Testis (tissue), 3 donors: Measurements from ENCODE around the gene MMP25. TPM values are rescaled to one million over a fixed set of nuclear protein-coding genes. Genes with fewer than 3 reads are reported as not detected.

Experiments
- DNase-seq: peaks from one replicate; pipeline ENCODE4 v3.0.0-alpha.2; 2019
- H3K27ac ChIP-seq, 2 donors: fragments of 200-600 bp; sonication (generic); one replicate each; pipeline ENCODE4 v1.5.1; 2019
- H3K27me3 ChIP-seq: fragments of 200-600 bp; sonication (generic); one replicate; pipeline ENCODE4 v1.5.1; 2019
- H3K36me3 ChIP-seq: fragments of 200-600 bp; sonication (generic); one replicate; pipeline ENCODE4 v1.5.1; 2017; ENCODE audit warnings: low read depth; ENCODE audit errors: missing control alignments
- H3K4me1 ChIP-seq: fragments of 200-600 bp; sonication (generic); one replicate; pipeline ENCODE4 v1.5.1; 2019
- H3K4me3 ChIP-seq, 2 donors: fragments of 200-600 bp; sonication (generic); one replicate each; pipeline ENCODE4 v1.5.1; 2017 to 2019
- H3K9me3 ChIP-seq: fragments of 200-600 bp; sonication (generic); one replicate; pipeline ENCODE4 v1.5.1; 2017
- POLR2A ChIP-seq: fragments of 450-650 bp; IDR thresholded peaks from one replicate; pipeline ENCODE4 v1.6.1; 2017; ENCODE audit warnings: antibody characterized with exemption, mild to moderate bottlenecking, moderate library complexity
- WGBS, 2 donors: methylation state at CpG; one replicate each; pipeline ENCODE4 v1.1.5; 2018; 5-methylcytosine and 5-hydroxymethylcytosine counted together
- intact Hi-C: fragments of 100-400 bp; cut with DNase I; formaldehyde crosslinking; loops from one replicate; pipeline ENCODE4 v1.15.1; 2023; ENCODE audit warnings: low total_unique reads
- polyA plus RNA-seq: library from polyadenylated mRNA; stranded (reverse); fragments of 350-450 nt; fragmentation: Illumina TruSeq; extraction: RNeasy Lipid Tissue Mini Kit (QIAGEN cat#74804); gene quantifications from one replicate; pipeline ENCODE4 v1.2.3, GENCODE V29; 2014; ENCODE audit warnings: low read depth, low replicate concordance; ENCODE audit not compliant: insufficient read depth
- total RNA-seq, 2 donors: library from RNA; depleted of rRNA; stranded (reverse); fragments of >200 nt; gene quantifications; one replicate each; pipeline ENCODE4 v1.2.3, GENCODE V29; 2016
- TF ChIP-seq, protein P1 (sequence below), 3 experiments: fragments of 450-650 bp in 2 of 3; fragments of 200-600 bp in 1 of 3; sonication (generic) in 1 of 3; IDR thresholded peaks; one replicate each; pipeline ENCODE4 v1.5.1; 2016 to 2019; ENCODE audit warnings: antibody characterized with exemption in 3 of 3, mild to moderate bottlenecking in 2 of 3, moderate library complexity in 1 of 3

The MMP25 gene
- total and polyA plus RNA-seq, 3 donors from 2014 or later, result 0.53 to 1.5 (median 0.62) TPM

DNA sequence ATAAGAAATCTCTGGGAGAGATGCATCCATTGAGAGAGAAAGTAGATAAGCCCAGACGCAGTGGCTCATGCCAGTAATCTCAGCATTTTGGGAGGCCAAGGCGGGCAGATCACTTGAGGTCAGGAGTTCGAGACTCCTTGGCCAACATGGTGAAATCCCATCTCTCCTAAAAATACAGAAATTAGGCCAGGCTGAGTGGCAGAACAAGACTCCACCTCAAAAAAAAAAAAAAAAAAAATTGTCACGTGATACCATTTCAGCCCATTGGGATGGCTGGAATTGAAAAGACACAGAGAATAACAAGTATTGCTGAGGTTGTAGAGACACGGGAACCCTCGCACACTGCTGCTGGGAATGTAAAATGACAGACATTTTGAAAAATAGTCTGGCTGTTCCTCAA is 16.2 kb downstream of the MMP25 start:
- intact Hi-C loops, result no loop called here
- 57 to 73% methylated on average over 6 of the region's 6 CpGs for WGBS, 2 donors
- TF ChIP-seq, protein P1, sequence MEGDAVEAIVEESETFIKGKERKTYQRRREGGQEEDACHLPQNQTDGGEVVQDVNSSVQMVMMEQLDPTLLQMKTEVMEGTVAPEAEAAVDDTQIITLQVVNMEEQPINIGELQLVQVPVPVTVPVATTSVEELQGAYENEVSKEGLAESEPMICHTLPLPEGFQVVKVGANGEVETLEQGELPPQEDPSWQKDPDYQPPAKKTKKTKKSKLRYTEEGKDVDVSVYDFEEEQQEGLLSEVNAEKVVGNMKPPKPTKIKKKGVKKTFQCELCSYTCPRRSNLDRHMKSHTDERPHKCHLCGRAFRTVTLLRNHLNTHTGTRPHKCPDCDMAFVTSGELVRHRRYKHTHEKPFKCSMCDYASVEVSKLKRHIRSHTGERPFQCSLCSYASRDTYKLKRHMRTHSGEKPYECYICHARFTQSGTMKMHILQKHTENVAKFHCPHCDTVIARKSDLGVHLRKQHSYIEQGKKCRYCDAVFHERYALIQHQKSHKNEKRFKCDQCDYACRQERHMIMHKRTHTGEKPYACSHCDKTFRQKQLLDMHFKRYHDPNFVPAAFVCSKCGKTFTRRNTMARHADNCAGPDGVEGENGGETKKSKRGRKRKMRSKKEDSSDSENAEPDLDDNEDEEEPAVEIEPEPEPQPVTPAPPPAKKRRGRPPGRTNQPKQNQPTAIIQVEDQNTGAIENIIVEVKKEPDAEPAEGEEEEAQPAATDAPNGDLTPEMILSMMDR (IDR thresholded peaks at IDR 0.05), result no peak
- TF ChIP-seq POLR2A, result no peak
- peak overlapping the region in 1 of 2 donors; percentile 54 for H3K27ac ChIP-seq
- no peaks in the 10 kb centered on the region for H3K9me3 ChIP-seq
- no peak overlapping the region for H3K4me3 ChIP-seq
- no peaks in the 10 kb centered on the region for H3K27me3 ChIP-seq
- no peak for DNase-seq
- H3K36me3 ChIP-seq, result no peaks in the 10 kb centered on the region
- peaks cover 27% of the 10 kb centered on the region for H3K4me1 ChIP-seq

- H3K9me3 ChIP-seq, result no peaks in the 10 kb centered on the region
- TF ChIP-seq, protein P1 (IDR thresholded peaks at IDR 0.05), result no peak
- no peak for TF ChIP-seq POLR2A
- no peaks in the 10 kb centered on the region for H3K36me3 ChIP-seq
- no peaks in the 10 kb centered on the region for H3K27me3 ChIP-seq
- WGBS, 2 donors, result 85 to 94% methylated on average over 8 of the region's 8 CpGs
- DNase-seq, result no peak
- intact Hi-C loops, result no loop called here
- H3K4me3 ChIP-seq, result no peak overlapping the region
- peaks cover 20% of the 10 kb centered on the region for H3K4me1 ChIP-seq
- no peak overlapping the region for H3K27ac ChIP-seq
Observed at GRCh38 chr16:3063625-3064386, 17.4 kb downstream of the MMP25 start.

DNA sequence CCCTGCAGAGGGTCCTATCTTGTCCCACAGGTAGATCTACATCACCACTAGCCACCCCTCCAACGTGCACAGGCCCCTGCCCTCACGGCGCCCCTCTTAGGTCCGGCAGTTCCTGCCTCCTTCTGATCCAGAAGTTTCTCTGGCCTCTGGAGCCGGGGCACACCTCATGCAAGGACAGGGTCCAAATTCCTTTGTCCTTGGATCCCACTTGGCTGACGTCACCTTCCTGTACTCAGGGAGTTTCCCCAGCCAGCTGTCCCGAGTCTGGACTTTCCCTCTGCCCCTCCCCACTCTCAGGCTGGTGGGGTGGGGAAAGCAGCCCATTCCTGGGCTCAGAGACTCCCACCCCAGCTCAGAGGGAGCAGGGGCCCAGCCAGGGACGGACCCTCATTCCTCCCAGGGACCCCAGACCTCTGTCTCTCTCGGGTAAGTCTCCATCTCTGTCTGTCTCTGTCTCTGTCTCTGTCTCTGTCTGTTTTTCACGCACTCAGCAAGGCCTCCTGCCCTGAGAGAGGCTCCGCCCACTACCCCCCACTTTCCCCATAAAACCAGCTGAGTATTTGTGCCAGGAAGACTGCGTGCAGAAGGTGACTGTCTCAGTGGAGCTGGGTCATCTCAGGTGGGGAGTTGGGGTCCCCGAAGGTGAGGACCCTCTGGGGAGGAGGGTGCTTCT is 18.8 kb downstream of the MMP25 start, which contains the start of gene IL32:
TSS of gene IL32 (plus strand) at position 572 of the 673 bp plus-strand sequence. CDS start 172 bp downstream, outside the sequence.
- no peak for TF ChIP-seq POLR2A
- TF ChIP-seq, protein P1 (IDR thresholded peaks at IDR 0.05), result no peak
- intact Hi-C loops, result no loop called here
- DNase-seq, result peak; percentile 83
- H3K36me3 ChIP-seq, result no peaks in the 10 kb centered on the region
- no peaks in the 10 kb centered on the region for H3K27me3 ChIP-seq
- no peaks in the 10 kb centered on the region for H3K9me3 ChIP-seq
- H3K4me3 ChIP-seq, result peak within 1 kb of the TSS in 1 of 2 donors; percentile 26
- WGBS, 2 donors, result 41 to 45% methylated on average over 11 to 13 of the region's 13 CpGs
- peak within 1 kb of the TSS; percentile 50 to 66 for H3K27ac ChIP-seq
- peaks cover 13% of the 10 kb centered on the region for H3K4me1 ChIP-seq

- DNase-seq, result no peak
- intact Hi-C loops, result no loop called here
- 52 to 68% methylated on average over 16 to 26 of the region's 26 CpGs for WGBS, 2 donors
Observed at GRCh38 chr16:3065742-3066439, 19.5 kb downstream of the MMP25 start.

More at GRCh38 chr16:3065742-3066439, 19.5 kb downstream of the MMP25 start:
- Histone ChIP-seq H3K4me3 (peak overlapping the region in 1 of 2 donors; percentile 26), H3K27ac (peak overlapping the region in 1 of 2 donors; percentile 66), H3K9me3 (no peaks in the 10 kb centered on the region), H3K27me3 (no peaks in the 10 kb centered on the region), H3K36me3 (no peaks in the 10 kb centered on the region), H3K4me1 (peaks cover 13% of the 10 kb centered on the region)
- no peak for TF ChIP-seq POLR2A
- TF ChIP-seq, protein P1 (IDR thresholded peaks at IDR 0.05), result no peak
